Myocyte (in vitro differentiated cells): ENCODE measurements around the gene KRTAP9-4. TPM values are rescaled to one million over a fixed set of nuclear protein-coding genes. Genes with fewer than 3 reads are reported as not detected.
"Not testable (repeated sequence)": the region's sequence is repeated elsewhere in the genome, so short reads cannot be mapped to it uniquely, and the experiment has no call there.

ENCODE experiments used
- DNase-seq: peaks from one replicate; pipeline ENCODE4 v3.0.0-alpha.2; 2012; ENCODE audit warnings: low read depth
- total RNA-seq: library from RNA; depleted of rRNA; stranded (reverse); fragments of >200 nt; gene quantifications from 2 replicates; pipeline ENCODE4 v1.2.3, GENCODE V29; 2014

KRTAP9-4 gene
- total RNA-seq, 1 donor from 2014 or later, result not detected

- no peak for DNase-seq
These were observed 15.1 kb downstream of the KRTAP9-4 start for GRCh38 chr17:41264599-41264998.

- DNase-seq, result no peak
These were observed 15.6 kb downstream of the KRTAP9-4 start, which contains the start of gene KRTAP9-6 for GRCh38 chr17:41265078-41265477. Gene KRTAP9-6, plus strand, starts transcription at chr17:41265378. Its CDS starts 0 bp downstream, at chr17:41265378.

GRCh38 chr17:41267711-41268110, 18.2 kb downstream of the KRTAP9-4 start:
- DNase-seq, result no peak

- DNase-seq, result not testable (repeated sequence)
These were observed 21.8 kb downstream of the KRTAP9-4 start for GRCh38 chr17:41271323-41271722.

- DNase-seq, result no peak
These were observed 22.4 kb downstream of the KRTAP9-4 start for GRCh38 chr17:41271858-41272257.

- DNase-seq, result not testable (repeated sequence)
These were observed 26.2 kb downstream of the KRTAP9-4 start, which contains the start of gene KRTAP9-7 for GRCh38 chr17:41275648-41276190. Gene KRTAP9-7, plus strand, starts transcription at chr17:41275698. Its CDS starts 0 bp downstream, at chr17:41275698.

GRCh38 chr17:41278176-41278955, 28.9 kb downstream of the KRTAP9-4 start:
- no peak for DNase-seq

- DNase-seq, result no peak
These were observed 34.6 kb downstream of the KRTAP9-4 start for GRCh38 chr17:41284043-41284442.

GRCh38 chr17:41284546-41284945, 35.1 kb downstream of the KRTAP9-4 start:
- DNase-seq, result no peak

GRCh38 chr17:41287050-41287449, 37.6 kb downstream of the KRTAP9-4 start:
- no peak for DNase-seq

GRCh38 chr17:41294016-41294415, 44.5 kb downstream of the KRTAP9-4 start:
- no peak for DNase-seq

GRCh38 chr17:41296846-41297245, 47.4 kb downstream of the KRTAP9-4 start:
- DNase-seq, result no peak

- no peak for DNase-seq
These were observed 49.1 kb downstream of the KRTAP9-4 start for GRCh38 chr17:41298458-41299135.

Other genes starting within 250 kb of the KRTAP9-4 start
- gene KRTAP3-2, start 249.8 kb upstream of the KRTAP9-4 start, total RNA-seq, result not detected in 2 replicates
- not detected in 2 replicates for gene KRTAP3-1, start 240.6 kb upstream of the KRTAP9-4 start, total RNA-seq
- 0.19 and 0.57 TPM in 2 replicates for gene KRTAP1-5, start 222.5 kb upstream of the KRTAP9-4 start, total RNA-seq
- gene KRTAP1-4, start 219.5 kb upstream of the KRTAP9-4 start, total RNA-seq, result not detected in 2 replicates
- not detected in 2 replicates for gene KRTAP1-3, start 214.8 kb upstream of the KRTAP9-4 start, total RNA-seq
- 0.21 TPM in 1 of 2 replicates, not detected in the other for gene KRTAP1-1, start 208.2 kb upstream of the KRTAP9-4 start, total RNA-seq
- gene KRTAP2-1, start 202.4 kb upstream of the KRTAP9-4 start, total RNA-seq, result not detected in 2 replicates
- gene KRTAP2-2, start 194.5 kb upstream of the KRTAP9-4 start, total RNA-seq, result not detected in 2 replicates
- gene KRTAP2-3, start 189.6 kb upstream of the KRTAP9-4 start, total RNA-seq, result 0.19 TPM in 1 of 2 replicates, not detected in the other
- gene KRTAP2-4, start 183.8 kb upstream of the KRTAP9-4 start, total RNA-seq, result not detected in 2 replicates
- gene KRTAP4-7, start 165.5 kb upstream of the KRTAP9-4 start, total RNA-seq, result not detected in 2 replicates
- not detected in 2 replicates for gene KRTAP4-8, start 151.5 kb upstream of the KRTAP9-4 start, total RNA-seq
- gene KRTAP4-16, start 147.5 kb upstream of the KRTAP9-4 start, total RNA-seq, result not detected in 2 replicates
- gene KRTAP4-9, start 144.3 kb upstream of the KRTAP9-4 start, total RNA-seq, result not detected in 2 replicates
- gene KRTAP4-11, start 131.3 kb upstream of the KRTAP9-4 start, total RNA-seq, result not detected in 2 replicates
- gene KRTAP4-12, start 125.5 kb upstream of the KRTAP9-4 start, total RNA-seq, result not detected in 2 replicates
- gene KRTAP4-6, start 109.1 kb upstream of the KRTAP9-4 start, total RNA-seq, result not detected in 2 replicates
- gene KRTAP4-5, start 99.9 kb upstream of the KRTAP9-4 start, total RNA-seq, result not detected in 2 replicates
- not detected in 2 replicates for gene KRTAP4-4, start 88.9 kb upstream of the KRTAP9-4 start, total RNA-seq
- gene KRTAP4-3, start 81.5 kb upstream of the KRTAP9-4 start, total RNA-seq, result not detected in 2 replicates
- not detected in 2 replicates for gene KRTAP4-2, start 71.5 kb upstream of the KRTAP9-4 start, total RNA-seq
- gene KRTAP4-1, start 64.8 kb upstream of the KRTAP9-4 start, total RNA-seq, result not detected in 2 replicates
- not detected in 2 replicates for gene KRTAP9-1, start 59.8 kb upstream of the KRTAP9-4 start, total RNA-seq
- gene KRTAP9-2, start 23.0 kb upstream of the KRTAP9-4 start, total RNA-seq, result not detected in 2 replicates
- not detected in 2 replicates for gene KRTAP9-3, start 17.2 kb upstream of the KRTAP9-4 start, total RNA-seq
- gene KRTAP9-8, start 11.7 kb upstream of the KRTAP9-4 start, total RNA-seq, result not detected in 2 replicates
- gene KRTAP9-9, start 5.7 kb downstream of the KRTAP9-4 start, total RNA-seq, result not detected in 2 replicates
- gene KRTAP9-6, start 15.7 kb downstream of the KRTAP9-4 start, total RNA-seq, result not detected in 2 replicates
- gene KRTAP9-7, start 26.0 kb downstream of the KRTAP9-4 start, total RNA-seq, result not detected in 2 replicates
- not detected in 2 replicates for gene KRTAP29-1, start 53.2 kb downstream of the KRTAP9-4 start, total RNA-seq
- not detected in 2 replicates for gene KRTAP16-1, start 59.6 kb downstream of the KRTAP9-4 start, total RNA-seq
- not detected in 2 replicates for gene KRTAP17-1, start 66.0 kb downstream of the KRTAP9-4 start, total RNA-seq
- gene KRT33A, start 101.1 kb downstream of the KRTAP9-4 start, total RNA-seq, result not detected in 2 replicates
- gene KRT33B, start 120.1 kb downstream of the KRTAP9-4 start, total RNA-seq, result 0.08 TPM in 1 of 2 replicates, not detected in the other
- gene KRT34, start 132.6 kb downstream of the KRTAP9-4 start, total RNA-seq, result 0.16 TPM in 1 of 2 replicates, not detected in the other
- gene KRT31, start 147.9 kb downstream of the KRTAP9-4 start, total RNA-seq, result 0.52 and 0.86 TPM in 2 replicates
- gene KRT37, start 174.9 kb downstream of the KRTAP9-4 start, total RNA-seq, result not detected in 2 replicates
- gene KRT38, start 191.3 kb downstream of the KRTAP9-4 start, total RNA-seq, result not detected in 2 replicates
- gene KRT32, start 217.7 kb downstream of the KRTAP9-4 start, total RNA-seq, result not detected in 2 replicates
- gene KRT35, start 231.5 kb downstream of the KRTAP9-4 start, total RNA-seq, result not detected in 2 replicates
- not detected in 2 replicates for gene KRT36, start 240.2 kb downstream of the KRTAP9-4 start, total RNA-seq